GM12892 (cell line): ENCODE data around the gene CRYGC.
"Not testable (repeated sequence)": the region's sequence is repeated elsewhere in the genome, so short reads cannot be mapped to it uniquely, and the experiment has no call there.

Experiments
- DNase-seq: peaks from one replicate; pipeline ENCODE4 v3.0.0; 2011; ENCODE audit not compliant: insufficient read length
- FAIRE-seq: peaks from 2 replicates; lab custom pipeline; 2011; peaks lifted over from hg19 to GRCh38; lab: Jason Lieb, UNC
- POLR2A ChIP-seq: IDR thresholded peaks from 2 replicates; pipeline ENCODE4 v1.6.1; 2011; ENCODE audit warnings: low read depth, low read length, control low read depth
- POLR2AphosphoS5 ChIP-seq: IDR thresholded peaks from 2 replicates; pipeline ENCODE4 v1.6.1; 2011; ENCODE audit warnings: low read depth, low read length, control low read depth
- TAF1 ChIP-seq: IDR thresholded peaks from 2 replicates; pipeline ENCODE4 v1.6.1; 2011; ENCODE audit warnings: low read depth, mild to moderate bottlenecking, control low read depth, low read length, borderline replicate concordance

Gene CRYGC

GRCh38 chr2:208099682-208100470 is 29.8 kb downstream of the CRYGC start:
- DNase-seq (no peak), FAIRE-seq (no peak)
- TF ChIP-seq TAF1, result no peak
- TF ChIP-seq POLR2AphosphoS5, result no peak

GRCh38 chr2:208098701-208099100 is 30.9 kb downstream of the CRYGC start:
- not testable (repeated sequence) for DNase-seq, FAIRE-seq

- no peak for TF ChIP-seq POLR2A
- TF ChIP-seq TAF1, result no peak
- TF ChIP-seq POLR2AphosphoS5, result no peak
- FAIRE-seq (no peak), DNase-seq (no peak)
Measured at GRCh38 chr2:208098267-208098666, 31.4 kb downstream of the CRYGC start.

GRCh38 chr2:208097801-208098200 is 31.8 kb downstream of the CRYGC start:
- DNase-seq, result no peak
- no peak for FAIRE-seq
- TF ChIP-seq POLR2A (no peak), POLR2AphosphoS5 (no peak), TAF1 (no peak)

- no peak for TF ChIP-seq POLR2AphosphoS5
- no peak for TF ChIP-seq POLR2A
- no peak for TF ChIP-seq TAF1
- FAIRE-seq (no peak), DNase-seq (no peak)
Measured at GRCh38 chr2:208097313-208097712, 32.3 kb downstream of the CRYGC start.

GRCh38 chr2:208096080-208096479 is 33.5 kb downstream of the CRYGC start:
- no peak for FAIRE-seq
- TF ChIP-seq POLR2A, result no peak
- no peak for TF ChIP-seq TAF1
- TF ChIP-seq POLR2AphosphoS5, result no peak
- DNase-seq, result no peak

GRCh38 chr2:208093128-208093527 is 36.5 kb downstream of the CRYGC start:
- no peak for DNase-seq
- TF ChIP-seq POLR2A, result no peak

GRCh38 chr2:208092093-208092832 is 37.4 kb downstream of the CRYGC start:
- DNase-seq (no peak), FAIRE-seq (no peak)
- TF ChIP-seq POLR2A (no peak), TAF1 (no peak), POLR2AphosphoS5 (no peak)

More at GRCh38 chr2:208093128-208093527, 36.5 kb downstream of the CRYGC start:
- no peak for FAIRE-seq

GRCh38 chr2:208090420-208090819 is 39.2 kb downstream of the CRYGC start:
- DNase-seq (no peak), FAIRE-seq (no peak)
- TF ChIP-seq TAF1, result no peak
- TF ChIP-seq POLR2AphosphoS5, result no peak
- no peak for TF ChIP-seq POLR2A

- no peak for DNase-seq
Measured at GRCh38 chr2:208086029-208086428, 43.6 kb downstream of the CRYGC start.

GRCh38 chr2:208083807-208084206 is 45.8 kb downstream of the CRYGC start:
- DNase-seq, result no peak
- FAIRE-seq, result no peak
- TF ChIP-seq POLR2AphosphoS5, result no peak
- TF ChIP-seq POLR2A, result no peak
- TF ChIP-seq TAF1, result no peak

More at GRCh38 chr2:208086029-208086428, 43.6 kb downstream of the CRYGC start:
- FAIRE-seq, result no peak
- TF ChIP-seq TAF1 (no peak), POLR2AphosphoS5 (no peak), POLR2A (no peak)
